HL-60 (cell line): ENCODE measurements around the gene MKLN1.

Experiments used
- DNase-seq, 2 experiments: peaks; one replicate each; pipeline ENCODE4 v3.0.0-alpha.2; 2010 to 2020; ENCODE audit warnings: low read depth in 1 of 2, low spot score in 1 of 2
- H3K27ac ChIP-seq: fragments of 250-450 bp; sonication (Bioruptor Pico); replicated peaks from 2 replicates; pipeline ENCODE4 v1.5.1; 2020; ENCODE audit warnings: mild to moderate bottlenecking, moderate library complexity
- H3K27me3 ChIP-seq: fragments of 250-450 bp; sonication (Bioruptor Pico); 2 replicates; pipeline ENCODE4 v1.5.1; 2021; ENCODE audit warnings: mild to moderate bottlenecking, moderate library complexity; ENCODE audit not compliant: insufficient read depth, poor library complexity, severe bottlenecking
- H3K4me3 ChIP-seq: replicated peaks from 2 replicates; pipeline ENCODE4 v1.5.1; 2011; ENCODE audit warnings: mild to moderate bottlenecking, control low read depth, low read length; ENCODE audit not compliant: insufficient read depth
- CTCF ChIP-seq: IDR thresholded peaks from one replicate; pipeline ENCODE4 v1.5.1; 2011; ENCODE audit warnings: low read length, control low read depth, inconsistent platforms; ENCODE audit not compliant: insufficient read depth
- GABPA ChIP-seq: IDR thresholded peaks from 2 replicates; pipeline ENCODE4 v1.6.1; 2012; ENCODE audit warnings: low read depth
- POLR2AphosphoS5 ChIP-seq: IDR thresholded peaks from 2 replicates; pipeline ENCODE4 v1.6.1; 2012; ENCODE audit warnings: low read depth
- REST ChIP-seq: IDR thresholded peaks from 2 replicates; pipeline ENCODE4 v1.6.1; 2012; ENCODE audit warnings: low read depth; ENCODE audit not compliant: insufficient replicate concordance
- SPI1 ChIP-seq: IDR thresholded peaks from 2 replicates; pipeline ENCODE4 v1.6.1; 2012; ENCODE audit warnings: low read depth, mild to moderate bottlenecking, borderline replicate concordance

MKLN1 gene

GRCh38 chr7:131524115-131524514 is 196.4 kb downstream of the MKLN1 start:
- TF ChIP-seq REST (no peak), CTCF (no peak), POLR2AphosphoS5 (no peak), GABPA (no peak), SPI1 (no peak)
- Histone ChIP-seq H3K27ac (no peak overlapping the region), H3K27me3 (no peaks in the 10 kb centered on the region), H3K4me3 (no peak overlapping the region)
- no peak for DNase-seq

GRCh38 chr7:131524703-131525102 is 197.0 kb downstream of the MKLN1 start:
- Histone ChIP-seq H3K27me3 (no peaks in the 10 kb centered on the region), H3K27ac (no peak overlapping the region), H3K4me3 (no peak overlapping the region)
- DNase-seq: no peak
- TF ChIP-seq REST: no peak
- TF ChIP-seq SPI1: no peak
- no peak for TF ChIP-seq GABPA
- no peak for TF ChIP-seq POLR2AphosphoS5
- TF ChIP-seq CTCF: no peak

GRCh38 chr7:131525820-131526219 is 198.1 kb downstream of the MKLN1 start:
- H3K27ac ChIP-seq: no peak overlapping the region
- TF ChIP-seq REST (no peak), POLR2AphosphoS5 (no peak), SPI1 (no peak), GABPA (no peak), CTCF (no peak)
- no peaks in the 10 kb centered on the region for H3K27me3 ChIP-seq
- no peak overlapping the region for H3K4me3 ChIP-seq
- DNase-seq: no peak
